ENCODE data around the gene ETFDH.
"Not testable (repeated sequence)": the region's sequence is repeated elsewhere in the genome, so short reads cannot be mapped to it uniquely, and the experiment has no call there.

The ETFDH gene

GRCh38 chr4:158754385-158755180 lies 82.5 kb downstream of the ETFDH start:
- DNase-seq (ENCODE audit: low read depth) = no peak

DNA sequence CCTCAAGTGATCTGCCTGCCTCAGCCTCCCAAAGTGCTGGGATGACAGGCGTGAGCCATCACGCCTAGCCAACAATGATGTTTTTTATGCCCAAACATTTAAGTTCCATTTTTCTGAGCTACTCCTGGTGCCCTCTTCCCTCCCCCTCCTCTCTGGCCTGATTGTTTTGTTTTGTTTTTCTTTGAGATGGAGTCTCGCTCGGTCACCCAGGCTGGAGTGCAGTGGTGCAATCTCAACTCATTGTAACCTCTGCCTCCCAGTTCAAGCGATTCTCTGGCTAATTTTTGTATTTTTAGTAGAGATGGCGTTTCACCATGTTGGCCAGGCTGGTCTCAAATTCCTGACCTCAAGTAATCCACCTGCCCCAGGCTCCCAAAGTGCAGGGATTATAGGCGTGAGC lies 83.7 kb downstream of the ETFDH start:
- not testable (repeated sequence) for DNase-seq (ENCODE audit: low read depth)

DNA sequence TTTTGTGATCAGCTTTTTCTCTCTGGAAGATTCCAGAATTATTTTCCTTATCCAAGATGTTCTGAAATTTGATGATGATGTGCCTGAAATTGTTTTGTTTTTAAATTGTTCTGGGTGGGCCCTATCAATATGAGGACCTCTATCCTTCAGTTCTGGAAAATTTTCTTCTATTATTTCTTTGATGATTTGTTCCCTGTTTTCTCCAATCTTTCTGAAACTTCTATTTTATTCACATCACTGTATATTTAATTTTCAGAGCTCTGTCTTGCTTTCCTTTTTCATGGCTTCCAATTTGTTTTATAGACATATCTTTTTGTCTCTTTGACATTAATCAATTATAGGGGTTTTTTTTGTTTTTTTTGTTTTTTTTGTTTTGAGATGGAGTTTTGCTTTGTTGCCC lies 84.5 kb downstream of the ETFDH start:
- DNase-seq (ENCODE audit: low read depth) = no peak

DNA sequence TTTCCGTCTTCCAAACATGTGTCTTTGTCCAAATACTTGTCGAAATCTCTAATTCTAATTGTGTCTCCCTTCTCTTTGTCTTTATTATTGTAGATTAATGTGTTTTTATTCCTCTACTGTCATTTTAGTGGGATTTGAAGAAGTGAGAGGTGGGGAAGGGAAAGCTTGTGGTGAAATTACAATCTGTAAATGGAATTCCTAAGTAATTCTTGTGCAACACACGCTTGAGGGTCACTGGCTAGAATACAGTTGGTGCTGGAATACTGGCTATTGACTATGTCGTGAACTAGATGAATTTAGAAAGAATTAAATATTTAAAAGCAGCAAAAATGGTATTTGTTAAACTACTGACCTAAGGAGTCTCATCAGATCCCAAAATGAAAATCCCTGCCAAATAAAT lies 86.0 kb downstream of the ETFDH start:
- no peak for DNase-seq (ENCODE audit: low read depth)

- DNase-seq (ENCODE audit: low read depth) = no peak
Observed at GRCh38 chr4:158758703-158759102, 86.6 kb downstream of the ETFDH start.
